Measurements from ENCODE around the gene OR13F1. TPM values are rescaled to one million over a fixed set of nuclear protein-coding genes. Genes with fewer than 3 reads are reported as not detected.

OR13F1 gene
- total RNA-seq, 4 donors from 2014 or later = not detected

- H3K27ac ChIP-seq = no peak within 1 kb of the TSS
- DNase-seq = no peak
- intact Hi-C loops (cut with DNase I) = no loop called here
- H3K36me3 ChIP-seq = no peaks in the 10 kb centered on the region
- TF ChIP-seq POLR2A (IDR thresholded peaks at IDR 0.05) = no peak
- no peak within 1 kb of the TSS for H3K4me3 ChIP-seq
- H3K4me1 ChIP-seq = no peaks in the 10 kb centered on the region
- no peaks in the 10 kb centered on the region for H3K9me3 ChIP-seq
- H3K27me3 ChIP-seq = no peaks in the 10 kb centered on the region
Measured at GRCh38 chr9:104527109-104527508, 23.0 kb downstream of the OR13F1 start, which contains the start of gene OR13C4. OR13C4 (minus strand) TSS chr9:104527209; CDS start chr9:104527209, 0 bp downstream.

- H3K27ac ChIP-seq = no peak within 1 kb of the TSS
- intact Hi-C loops (cut with DNase I) = no loop called here
- no peak within 1 kb of the TSS for H3K4me3 ChIP-seq
- no peaks in the 10 kb centered on the region for H3K4me1 ChIP-seq
- H3K27me3 ChIP-seq = no peaks in the 10 kb centered on the region
- no peaks in the 10 kb centered on the region for H3K9me3 ChIP-seq
- TF ChIP-seq POLR2A (IDR thresholded peaks at IDR 0.05) = no peak
- no peak for TF ChIP-seq CTCF (IDR thresholded peaks at IDR 0.05)
- H3K36me3 ChIP-seq = no peaks in the 10 kb centered on the region
- WGBS, 2 donors = 90 to 98% methylated on average over 5 of the region's 5 CpGs
- DNase-seq = no peak
Measured at GRCh38 chr9:104536756-104537155, 32.7 kb downstream of the OR13F1 start, which contains the start of gene OR13C3. OR13C3 (minus strand) TSS chr9:104536856; CDS start chr9:104536723, 133 bp downstream.

GRCh38 chr9:104539275-104539674 is 35.2 kb downstream of the OR13F1 start:
- H3K4me1 ChIP-seq = no peaks in the 10 kb centered on the region
- intact Hi-C loops (cut with DNase I) = no loop called here
- H3K9me3 ChIP-seq = no peaks in the 10 kb centered on the region
- no peaks in the 10 kb centered on the region for H3K36me3 ChIP-seq
- TF ChIP-seq CTCF (IDR thresholded peaks at IDR 0.05) = no peak
- H3K4me3 ChIP-seq = no peak overlapping the region
- WGBS, 2 donors = 14 to 45% methylated on average over 1 of the region's 1 CpG
- no peaks in the 10 kb centered on the region for H3K27me3 ChIP-seq
- no peak overlapping the region for H3K27ac ChIP-seq
- DNase-seq = no peak

- TF ChIP-seq CTCF (IDR thresholded peaks at IDR 0.05) (no peak), POLR2A (IDR thresholded peaks at IDR 0.05) (no peak)
- 86 to 88% methylated on average over 4 of the region's 4 CpGs for WGBS, 2 donors
Measured at GRCh38 chr9:104544644-104545043, 40.6 kb downstream of the OR13F1 start.

GRCh38 chr9:104553261-104553660 is 49.2 kb downstream of the OR13F1 start:
- DNase-seq = no peak
- Histone ChIP-seq H3K27me3 (no peaks in the 10 kb centered on the region), H3K4me3 (no peak overlapping the region), H3K4me1 (no peaks in the 10 kb centered on the region), H3K27ac (no peak overlapping the region), H3K9me3 (peaks cover 0 to 6% (median 0%) of the 10 kb centered on the region in 3 donors), H3K36me3 (no peaks in the 10 kb centered on the region)
- intact Hi-C loops (cut with DNase I) = no loop called here
- TF ChIP-seq CTCF (IDR thresholded peaks at IDR 0.05) (no peak), POLR2A (IDR thresholded peaks at IDR 0.05) (no peak)
- WGBS, 2 donors = 10 to 15% methylated on average over 1 of the region's 1 CpG

More at GRCh38 chr9:104544644-104545043, 40.6 kb downstream of the OR13F1 start:
- Histone ChIP-seq H3K27me3 (no peaks in the 10 kb centered on the region), H3K27ac (no peak overlapping the region), H3K4me1 (no peaks in the 10 kb centered on the region), H3K9me3 (no peaks in the 10 kb centered on the region), H3K36me3 (no peaks in the 10 kb centered on the region), H3K4me3 (no peak overlapping the region)
- intact Hi-C loops (cut with DNase I) = no loop called here
- no peak for DNase-seq

Other genes with a start within 250 kb of the OR13F1 start
- gene OR13C4, start 22.9 kb downstream of the OR13F1 start, total RNA-seq = not detected
- gene OR13C3, start 32.6 kb downstream of the OR13F1 start, total RNA-seq = not detected
- gene OR13C8, start 64.9 kb downstream of the OR13F1 start, total RNA-seq = not detected
- not detected for gene OR13C5, start 95.2 kb downstream of the OR13F1 start, total RNA-seq
- gene OR13C2, start 101.4 kb downstream of the OR13F1 start, total RNA-seq = not detected
- gene OR13C9, start 113.9 kb downstream of the OR13F1 start, total RNA-seq = not detected
- not detected for gene OR13D1, start 190.3 kb downstream of the OR13F1 start, total RNA-seq
- gene NIPSNAP3A, start 243.4 kb downstream of the OR13F1 start, total RNA-seq = 10 to 100 TPM; 20.1 to 34.2 (median 30.2) TPM